RWPE2 (cell line): Measurements from ENCODE around the gene IPO9.
A peak's percentile ranks its signal among the peaks of the same experiment; 100 is the strongest.

Experiments
- ATAC-seq: fragments of 200-7000 bp; cut with Tn5 transposase; 3 replicates; pipeline ENCODE4 v1.9.1; 2021; ENCODE audit warnings: low read depth
- DNase-seq: peaks from one replicate; pipeline ENCODE4 v3.0.0-alpha.2; 2020; ENCODE audit warnings: low spot score
- H3K27ac ChIP-seq: fragments of 450-650 bp; 2 replicates; pipeline ENCODE4 v1.5.1; 2017; ENCODE audit warnings: mild to moderate bottlenecking; ENCODE audit not compliant: poor library complexity, severe bottlenecking
- H3K27me3 ChIP-seq: fragments of 250-450 bp; sonication (Bioruptor Pico); 2 replicates; pipeline ENCODE4 v1.5.1; 2021; ENCODE audit warnings: mild to moderate bottlenecking, moderate library complexity; ENCODE audit not compliant: insufficient read depth, poor library complexity, severe bottlenecking
- H3K36me3 ChIP-seq: fragments of 250-450 bp; sonication (Bioruptor Pico); 2 replicates; pipeline ENCODE4 v1.5.1; 2020; ENCODE audit warnings: low read depth, mild to moderate bottlenecking, moderate library complexity
- H3K4me1 ChIP-seq: fragments of 250-450 bp; sonication (Bioruptor Pico); 2 replicates; pipeline ENCODE4 v1.5.1; 2021; ENCODE audit warnings: mild to moderate bottlenecking, moderate library complexity; ENCODE audit not compliant: insufficient read depth, poor library complexity, severe bottlenecking
- H3K4me3 ChIP-seq: fragments of 250-450 bp; sonication (Bioruptor Pico); 2 replicates; pipeline ENCODE4 v1.5.1; 2021; ENCODE audit warnings: mild to moderate bottlenecking, moderate library complexity; ENCODE audit not compliant: severe bottlenecking
- H3K9me3 ChIP-seq: fragments of 250-450 bp; sonication (Bioruptor Pico); 2 replicates; pipeline ENCODE4 v1.5.1; 2021; ENCODE audit warnings: mild to moderate bottlenecking, moderate library complexity; ENCODE audit not compliant: severe bottlenecking
- TF ChIP-seq, protein P1 (sequence below): fragments of 450-650 bp; IDR thresholded peaks from one replicate; pipeline ENCODE4 v1.5.1; 2017; ENCODE audit warnings: mild to moderate bottlenecking, moderate library complexity; ENCODE audit not compliant: poor library complexity, severe bottlenecking

The IPO9 gene

DNA sequence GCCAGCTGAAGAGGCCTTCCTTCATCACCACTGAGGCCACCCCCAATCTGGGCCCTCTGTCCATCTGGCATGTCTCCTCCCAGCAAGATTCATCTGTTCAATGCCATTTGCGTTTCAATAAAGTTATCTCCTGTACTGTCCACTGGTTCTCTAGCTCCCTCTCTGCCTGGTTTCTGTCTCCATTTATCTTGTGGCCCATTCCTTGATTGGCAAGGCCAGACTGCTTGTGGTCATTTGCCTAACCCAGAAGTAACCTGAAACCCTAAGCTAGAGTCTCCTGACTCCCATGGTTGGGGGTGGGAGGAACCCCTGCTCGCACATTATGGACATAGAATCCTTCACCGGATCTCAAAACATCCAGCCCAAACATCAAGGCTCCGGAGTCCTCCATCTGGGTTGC, 2.1 kb upstream of the IPO9 start:
- Histone ChIP-seq H3K27me3 (no peaks in the 10 kb centered on the region), H3K9me3 (no peaks in the 10 kb centered on the region), H3K4me3 (no peak overlapping the region), H3K27ac (no peak overlapping the region), H3K4me1 (peaks cover 9% of the 10 kb centered on the region), H3K36me3 (peaks cover 10% of the 10 kb centered on the region)
- DNase-seq (no peak), ATAC-seq (no peak)
- TF ChIP-seq, protein P1, sequence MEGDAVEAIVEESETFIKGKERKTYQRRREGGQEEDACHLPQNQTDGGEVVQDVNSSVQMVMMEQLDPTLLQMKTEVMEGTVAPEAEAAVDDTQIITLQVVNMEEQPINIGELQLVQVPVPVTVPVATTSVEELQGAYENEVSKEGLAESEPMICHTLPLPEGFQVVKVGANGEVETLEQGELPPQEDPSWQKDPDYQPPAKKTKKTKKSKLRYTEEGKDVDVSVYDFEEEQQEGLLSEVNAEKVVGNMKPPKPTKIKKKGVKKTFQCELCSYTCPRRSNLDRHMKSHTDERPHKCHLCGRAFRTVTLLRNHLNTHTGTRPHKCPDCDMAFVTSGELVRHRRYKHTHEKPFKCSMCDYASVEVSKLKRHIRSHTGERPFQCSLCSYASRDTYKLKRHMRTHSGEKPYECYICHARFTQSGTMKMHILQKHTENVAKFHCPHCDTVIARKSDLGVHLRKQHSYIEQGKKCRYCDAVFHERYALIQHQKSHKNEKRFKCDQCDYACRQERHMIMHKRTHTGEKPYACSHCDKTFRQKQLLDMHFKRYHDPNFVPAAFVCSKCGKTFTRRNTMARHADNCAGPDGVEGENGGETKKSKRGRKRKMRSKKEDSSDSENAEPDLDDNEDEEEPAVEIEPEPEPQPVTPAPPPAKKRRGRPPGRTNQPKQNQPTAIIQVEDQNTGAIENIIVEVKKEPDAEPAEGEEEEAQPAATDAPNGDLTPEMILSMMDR, result no peak

DNA sequence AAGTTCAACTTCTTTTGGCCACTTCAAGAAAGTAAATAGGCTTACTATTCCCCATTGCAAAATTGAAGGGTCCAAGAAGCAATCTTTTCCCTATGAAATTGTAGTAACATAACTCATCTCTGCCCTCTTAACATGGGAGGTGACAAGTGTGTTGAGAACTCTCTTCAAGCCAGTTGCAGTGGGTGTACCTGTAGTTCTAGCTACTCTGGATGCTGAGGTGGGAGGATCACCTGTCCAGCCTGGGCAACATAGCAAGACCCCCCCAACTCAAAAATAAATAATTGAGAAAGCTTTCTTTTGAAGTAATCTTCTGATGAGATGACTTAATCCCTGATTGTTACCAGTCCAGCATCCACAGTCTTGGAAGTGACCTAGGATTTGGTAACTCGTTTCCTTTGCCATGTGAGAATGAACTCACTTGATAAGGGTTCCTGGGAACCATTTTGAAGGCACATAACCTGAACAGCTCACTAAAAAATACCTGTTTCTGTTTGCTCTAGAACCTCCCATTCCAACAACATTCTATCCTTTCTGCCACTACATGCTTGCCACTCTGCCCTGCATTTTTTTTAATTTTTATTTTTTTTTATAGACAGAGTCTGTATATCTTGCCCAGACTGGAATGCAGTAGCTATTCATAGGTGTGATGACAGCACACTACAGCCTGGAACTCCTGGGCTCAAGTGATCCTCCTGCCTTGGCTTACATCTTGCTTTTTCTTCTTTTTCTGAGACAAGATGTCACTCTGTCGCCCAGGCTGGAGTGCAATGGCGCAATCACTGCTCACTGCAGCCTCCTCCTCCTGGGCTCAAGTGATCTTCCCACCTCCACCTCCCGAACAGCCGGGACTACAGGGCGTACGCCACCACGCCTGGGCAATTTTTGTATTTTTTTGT, 1.4 kb upstream of the IPO9 start:
- peaks cover 10% of the 10 kb centered on the region for H3K36me3 ChIP-seq
- H3K27me3 ChIP-seq, result no peaks in the 10 kb centered on the region
- no peak overlapping the region for H3K27ac ChIP-seq
- DNase-seq (no peak), ATAC-seq (no peak)
- no peaks in the 10 kb centered on the region for H3K9me3 ChIP-seq
- TF ChIP-seq, protein P1, result no peak
- H3K4me3 ChIP-seq, result no peak overlapping the region
- peaks cover 9% of the 10 kb centered on the region for H3K4me1 ChIP-seq

- H3K27ac ChIP-seq, result no peak overlapping the region
- TF ChIP-seq, protein P1, result no peak
- DNase-seq (no peak), ATAC-seq (no peak)
- H3K36me3 ChIP-seq, result peaks cover 10% of the 10 kb centered on the region
- no peaks in the 10 kb centered on the region for H3K9me3 ChIP-seq
- no peaks in the 10 kb centered on the region for H3K27me3 ChIP-seq
- peaks cover 9% of the 10 kb centered on the region for H3K4me1 ChIP-seq
- peak overlapping the region; percentile 92 for H3K4me3 ChIP-seq
Observed at GRCh38 chr1:201828217-201828819, 639 bp upstream of the IPO9 start.

DNA sequence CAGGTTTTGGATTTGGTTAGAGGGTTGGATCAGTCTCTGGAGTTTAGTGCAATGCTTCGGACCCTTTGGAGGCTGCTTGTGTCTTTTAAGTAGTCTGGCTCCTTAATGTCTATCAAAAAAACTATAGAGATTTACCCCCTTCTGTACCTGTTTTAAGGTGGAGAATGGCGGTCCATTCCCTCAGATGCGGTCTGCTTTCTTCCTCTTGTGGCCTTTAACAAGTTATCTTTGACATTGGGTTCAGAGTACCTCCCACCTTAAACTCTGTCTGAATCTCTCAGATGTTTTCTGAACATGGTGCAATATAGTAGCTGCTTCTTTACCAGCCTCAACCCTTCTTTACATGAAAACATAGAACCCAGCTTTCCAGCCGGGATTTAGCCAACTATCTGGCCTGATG, 2.4 kb downstream of the IPO9 start:
- Histone ChIP-seq H3K4me3 (no peak overlapping the region), H3K4me1 (peaks cover 9% of the 10 kb centered on the region), H3K27me3 (no peaks in the 10 kb centered on the region), H3K27ac (no peak overlapping the region), H3K36me3 (peaks cover 31% of the 10 kb centered on the region), H3K9me3 (no peaks in the 10 kb centered on the region)
- DNase-seq (no peak), ATAC-seq (no peak)
- TF ChIP-seq, protein P1, result no peak

DNA sequence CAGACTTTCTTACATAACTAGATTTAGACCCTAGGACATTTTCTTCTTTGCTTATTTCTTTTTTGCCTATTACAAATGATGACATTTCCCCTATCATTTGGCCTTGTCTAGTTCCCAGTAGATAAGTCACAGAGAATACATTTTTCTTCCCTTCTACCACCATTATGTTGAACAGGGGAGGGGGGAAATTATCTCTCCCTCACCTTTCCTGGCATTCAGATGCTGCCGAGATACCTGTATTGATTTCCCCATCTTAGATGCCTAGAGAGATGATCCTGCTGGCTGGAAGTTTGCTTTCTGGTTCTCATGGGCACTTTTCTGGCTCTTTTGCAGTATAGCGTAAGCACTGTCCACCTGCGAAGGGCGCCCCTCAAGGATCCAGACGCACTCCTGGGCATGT, 5.7 kb downstream of the IPO9 start:
- no peaks in the 10 kb centered on the region for H3K9me3 ChIP-seq
- ATAC-seq, result no peak
- peaks cover 9% of the 10 kb centered on the region for H3K4me1 ChIP-seq
- H3K27me3 ChIP-seq, result no peaks in the 10 kb centered on the region
- H3K27ac ChIP-seq, result no peak overlapping the region
- DNase-seq, result no peak
- H3K4me3 ChIP-seq, result no peak overlapping the region
- TF ChIP-seq, protein P1, result no peak
- H3K36me3 ChIP-seq, result peaks cover 53% of the 10 kb centered on the region
